ENCODE results near the gene GSTM2.

Gene GSTM2

DNA sequence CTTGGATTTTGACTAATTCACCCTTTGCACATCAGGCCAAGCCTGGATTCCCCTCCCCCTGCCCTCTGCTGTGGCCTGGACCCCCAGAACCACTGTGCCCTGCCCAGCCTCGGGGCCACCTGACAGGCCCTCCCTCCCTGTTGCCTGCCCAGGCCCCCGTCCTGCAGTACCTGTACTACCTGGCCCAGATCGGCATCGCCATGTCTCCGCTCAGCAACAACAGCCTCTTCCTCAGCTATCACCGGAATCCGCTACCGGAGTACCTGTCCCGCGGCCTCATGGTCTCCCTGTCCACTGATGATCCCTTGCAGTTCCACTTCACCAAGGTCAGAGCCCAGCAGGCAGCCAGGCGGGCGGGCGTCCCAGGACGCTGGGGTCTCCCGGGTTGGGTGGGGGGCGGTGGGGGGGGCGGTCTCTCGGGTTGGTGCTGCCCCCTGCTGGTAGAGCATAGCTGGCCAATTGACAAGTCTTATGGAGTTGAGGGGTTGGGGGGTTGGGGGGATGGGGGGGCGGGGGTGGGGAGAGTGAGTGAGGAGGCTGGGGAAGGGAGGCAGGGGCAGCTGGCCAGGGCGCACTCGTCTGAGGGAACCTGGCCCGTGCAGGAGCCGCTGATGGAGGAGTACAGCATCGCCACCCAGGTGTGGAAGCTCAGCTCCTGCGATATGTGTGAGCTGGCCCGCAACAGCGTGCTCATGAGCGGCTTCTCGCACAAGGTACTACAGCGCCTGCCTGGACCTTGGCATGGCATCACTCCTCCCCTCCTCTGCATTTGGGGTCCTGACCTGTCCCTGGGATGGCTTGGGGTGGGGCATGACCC, 37.6 kb upstream of the GSTM2 start:
- no peak for DNase-seq

DNA sequence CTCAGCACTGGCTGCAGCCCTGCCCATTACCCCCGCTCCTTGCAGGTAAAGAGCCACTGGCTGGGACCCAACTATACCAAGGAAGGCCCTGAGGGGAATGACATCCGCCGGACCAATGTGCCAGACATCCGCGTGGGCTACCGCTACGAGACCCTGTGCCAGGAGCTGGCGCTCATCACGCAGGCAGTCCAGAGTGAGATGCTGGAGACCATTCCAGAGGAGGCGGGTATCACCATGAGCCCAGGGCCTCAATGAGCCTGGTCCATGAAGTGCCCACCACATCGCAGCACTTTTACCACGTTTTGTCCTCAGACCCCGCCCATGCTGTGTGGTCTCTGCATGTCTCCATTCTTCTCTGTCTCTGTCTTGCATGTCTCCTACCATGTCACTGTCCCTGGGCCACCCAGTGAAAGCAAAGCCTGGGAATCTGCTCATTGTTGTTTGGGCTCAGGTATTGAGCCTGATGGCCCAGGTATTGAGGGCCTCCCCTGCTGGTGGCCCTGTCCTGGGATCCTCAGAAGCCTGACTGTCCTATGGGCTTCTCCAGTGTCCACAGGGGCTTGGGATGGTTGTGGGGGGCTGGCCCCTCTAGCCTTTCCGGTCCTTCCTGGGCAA, 36.9 kb upstream of the GSTM2 start:
- DNase-seq: no peak

DNA sequence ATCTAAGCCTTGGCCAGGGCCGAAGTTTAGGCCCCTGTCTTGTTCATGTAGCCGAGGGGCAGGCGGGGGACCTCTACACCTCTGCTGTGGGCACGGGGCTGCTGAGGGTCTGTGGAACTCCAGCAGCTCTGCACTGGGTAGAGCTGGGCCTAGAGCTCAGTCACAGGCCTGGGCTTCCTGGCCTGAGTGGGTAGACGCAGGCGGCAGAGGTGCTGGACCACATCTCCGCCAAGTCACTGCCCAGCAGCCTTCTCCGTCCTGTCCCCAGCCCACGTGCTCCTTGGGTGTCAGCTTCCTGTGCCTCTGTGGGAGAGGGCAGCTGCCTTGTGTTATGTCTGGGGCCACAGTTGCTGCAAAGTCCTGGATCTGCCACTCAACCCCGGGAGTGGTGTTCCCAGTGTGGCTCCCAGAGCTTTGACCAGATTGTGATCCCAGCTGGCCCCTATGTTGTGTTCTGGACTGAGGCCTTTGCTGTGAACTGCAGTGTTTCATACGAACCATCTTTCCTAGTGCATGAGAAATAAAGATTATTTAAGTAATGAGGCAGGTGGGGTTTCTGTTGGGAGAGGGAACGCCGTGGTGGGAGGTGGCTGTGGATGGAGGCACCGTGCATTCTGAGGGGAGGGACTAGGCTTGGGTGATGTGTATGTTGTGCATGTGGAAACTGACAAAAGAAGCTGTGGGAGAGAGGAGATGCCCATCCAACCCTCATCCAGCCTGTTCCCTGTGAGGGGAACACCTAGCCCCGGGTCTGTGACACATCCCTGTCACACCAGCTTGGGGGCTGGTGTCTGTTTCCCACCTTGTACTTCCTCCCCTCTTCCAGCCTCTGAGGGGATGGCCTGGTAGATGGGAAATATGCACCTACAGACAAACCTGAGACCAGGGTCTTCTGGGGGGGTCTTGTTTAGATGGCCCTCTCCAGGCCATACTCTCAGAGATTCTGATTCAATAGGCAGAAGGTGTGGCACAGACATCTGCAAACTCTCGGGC, 36.0 kb upstream of the GSTM2 start:
- no peak for DNase-seq

DNA sequence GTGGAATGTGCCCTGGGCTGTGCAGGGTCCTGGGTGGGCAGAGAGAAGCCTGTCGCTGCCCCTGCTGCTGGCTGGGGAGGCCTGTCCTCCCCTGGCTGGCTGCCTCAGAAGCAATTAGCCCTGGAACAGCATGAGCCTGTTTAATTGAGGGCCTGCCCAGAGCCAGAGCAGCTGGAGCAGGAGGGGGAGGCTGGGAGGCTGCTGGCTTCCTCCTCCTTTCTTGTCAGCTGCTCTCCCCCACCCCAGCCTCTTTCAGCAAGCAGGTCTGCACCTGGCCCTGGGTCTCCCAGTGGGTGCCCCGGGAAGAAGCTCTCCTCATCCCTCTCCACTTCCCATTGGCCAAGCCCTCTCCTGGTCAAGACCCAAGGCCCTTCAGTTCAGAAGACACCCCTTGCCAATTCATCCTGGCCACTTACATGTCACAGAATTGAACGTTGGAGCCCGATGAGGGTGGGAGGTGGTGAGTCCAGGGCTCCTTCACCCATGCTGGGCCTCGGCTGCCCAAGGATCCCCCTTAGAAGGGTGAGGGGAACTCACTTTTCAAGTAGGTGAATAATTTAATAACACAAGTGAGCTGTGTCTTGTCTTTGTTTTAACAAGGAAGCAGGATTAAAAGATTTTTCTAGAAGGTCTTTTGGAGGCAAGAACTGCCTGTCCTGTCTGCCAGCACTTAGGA, 35.0 kb upstream of the GSTM2 start:
- DNase-seq: no peak

- DNase-seq: no peak
Observed at GRCh38 chr1:109634292-109634691, 33.6 kb upstream of the GSTM2 start.

DNA sequence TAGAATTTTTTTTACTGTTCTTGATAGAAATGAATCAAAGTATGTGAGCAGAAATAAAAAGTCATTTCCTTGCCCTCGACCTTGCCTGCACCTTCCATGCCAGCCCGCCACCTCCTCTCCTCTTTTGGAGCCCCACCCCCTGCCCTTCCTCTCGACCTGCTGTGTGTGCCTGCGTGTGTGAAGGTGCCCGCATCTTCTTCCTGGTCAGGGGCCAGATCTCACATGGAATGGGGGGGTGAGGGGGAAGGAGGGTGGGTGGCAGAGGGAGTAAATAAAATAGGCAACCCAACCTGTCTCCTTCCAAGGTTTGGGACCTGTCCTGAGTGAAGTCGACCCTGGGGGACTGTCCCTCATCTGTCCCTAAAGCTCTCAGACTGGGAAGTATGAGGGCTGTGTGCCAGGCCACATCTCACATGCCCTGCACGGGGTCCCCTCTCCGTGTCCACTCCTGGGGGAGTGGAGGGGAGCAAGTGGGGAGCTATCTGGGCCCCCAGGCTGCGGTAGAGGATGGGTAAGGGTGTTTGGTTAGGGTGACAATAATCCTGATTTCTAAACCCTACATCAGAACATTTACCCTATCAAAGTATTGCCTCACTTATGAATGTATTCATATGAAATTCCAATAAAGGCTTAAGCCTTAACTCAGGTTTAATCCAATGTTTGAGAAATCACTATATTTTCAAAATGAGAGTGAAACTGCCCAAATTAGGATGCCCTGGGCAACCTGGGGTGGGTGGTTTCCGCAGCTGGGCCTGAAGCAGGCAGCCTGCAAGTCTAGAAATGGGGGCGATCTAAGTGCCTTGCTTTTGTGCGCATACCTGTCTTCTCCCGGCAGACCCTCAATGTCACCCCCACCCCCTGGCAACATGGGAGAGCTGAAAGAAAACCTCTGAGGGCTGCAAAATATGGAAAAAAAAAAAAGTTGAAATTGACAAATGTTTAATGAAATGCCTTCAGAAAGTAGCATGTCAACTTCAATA, 32.8 kb upstream of the GSTM2 start:
- no peak for DNase-seq

DNA sequence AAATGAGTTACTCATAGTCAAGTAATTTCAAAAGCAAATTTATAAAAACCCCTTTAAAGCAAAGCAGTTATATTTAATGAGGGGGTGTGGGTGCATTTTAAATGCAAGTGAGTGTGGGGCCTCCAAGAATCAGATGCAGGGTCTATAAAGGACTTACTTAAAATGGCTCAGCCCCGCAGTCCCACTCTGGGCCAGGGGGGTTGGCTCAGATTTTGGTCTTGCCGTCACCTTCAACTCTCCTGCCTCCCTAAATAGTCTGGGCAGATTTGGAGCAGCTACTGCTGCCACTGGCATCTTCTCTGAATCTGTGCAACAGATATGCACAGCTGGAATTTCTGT, 32.0 kb upstream of the GSTM2 start:
- no peak for DNase-seq

- DNase-seq: no peak
Observed at GRCh38 chr1:109636201-109636952, 31.5 kb upstream of the GSTM2 start.

DNA sequence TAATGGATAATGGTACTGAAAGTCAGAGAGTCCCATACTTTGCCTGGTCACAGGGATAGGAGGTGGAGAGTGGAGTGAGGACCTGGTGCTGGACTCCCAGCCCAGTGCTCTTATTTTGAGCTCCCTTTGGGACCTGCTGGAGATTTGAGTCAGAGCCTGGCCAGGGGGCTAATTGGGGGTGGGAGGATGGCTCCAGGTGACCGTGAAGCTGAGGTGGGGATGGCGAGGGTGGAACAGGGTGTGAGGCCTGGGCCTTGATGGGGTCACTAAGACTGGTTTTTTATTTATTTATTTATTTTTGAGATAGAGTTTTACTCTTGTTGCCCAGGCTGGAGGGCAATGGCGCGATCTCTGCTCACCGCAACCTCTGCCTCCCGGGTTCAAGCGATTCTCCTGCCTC, 30.4 kb upstream of the GSTM2 start:
- DNase-seq: no peak

DNA sequence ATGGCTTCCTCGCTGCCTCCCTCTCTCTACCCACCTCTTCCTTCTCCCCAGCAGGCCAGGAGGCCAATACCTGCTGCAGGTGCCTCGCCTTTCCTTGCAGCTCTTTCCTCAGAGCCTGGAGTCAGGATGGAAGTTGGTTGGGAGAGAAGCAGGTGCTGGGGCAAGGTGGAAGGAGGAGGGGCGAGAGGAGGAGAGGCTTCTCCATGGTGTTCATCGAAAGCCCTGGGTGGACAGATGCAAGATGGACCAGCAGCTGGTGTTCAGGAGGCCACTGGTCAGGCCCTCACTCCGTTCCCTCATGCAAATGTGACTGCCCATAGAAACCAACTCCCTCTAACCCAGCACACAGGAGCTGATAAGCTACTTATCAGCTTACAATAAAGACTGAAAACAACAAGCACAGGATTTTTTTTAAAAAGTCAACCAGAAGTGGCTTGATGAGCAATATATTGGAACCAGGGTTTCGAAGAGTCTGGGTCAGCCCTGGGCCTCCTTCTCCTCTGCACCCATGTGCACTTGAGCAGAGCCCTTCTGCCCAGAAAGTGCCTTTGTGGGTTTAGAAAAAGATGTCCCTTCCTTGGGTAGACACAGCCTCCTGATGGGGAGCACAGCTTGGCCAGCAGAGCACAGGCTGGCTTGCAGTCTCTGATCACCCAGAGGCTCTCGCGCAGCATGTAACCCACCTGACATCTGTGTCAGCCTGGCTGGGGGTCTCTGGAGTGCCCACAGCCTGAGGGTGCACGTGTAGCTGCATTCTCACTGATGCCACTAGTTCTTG, 28.6 kb upstream of the GSTM2 start:
- DNase-seq: no peak

- DNase-seq: no peak
Observed at GRCh38 chr1:109639841-109640184, 28.0 kb upstream of the GSTM2 start.

- peak; percentile 69 for DNase-seq
Observed at GRCh38 chr1:109640285-109640865, 27.5 kb upstream of the GSTM2 start.

- DNase-seq: no peak
Observed at GRCh38 chr1:109641078-109641740, 26.6 kb upstream of the GSTM2 start.

DNA sequence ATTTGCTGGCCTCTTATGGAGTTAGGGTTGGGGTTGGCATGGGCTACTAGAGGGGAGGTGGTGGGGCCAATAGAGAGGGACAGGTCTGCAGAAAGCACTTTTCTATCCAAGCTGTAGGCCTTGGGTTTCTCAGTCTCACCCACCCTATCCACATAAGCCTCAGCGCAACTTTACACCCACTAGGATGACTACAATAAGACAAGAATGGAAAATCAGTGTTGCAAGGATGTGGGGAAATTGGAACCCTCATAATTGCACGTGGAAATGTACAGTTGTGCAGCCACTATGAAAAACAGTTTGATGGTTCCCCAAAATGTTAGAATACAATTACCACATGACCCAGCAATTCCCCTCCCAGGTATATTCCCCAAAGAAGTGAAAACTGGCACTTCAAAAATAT, 26.0 kb upstream of the GSTM2 start:
- DNase-seq: no peak

DNA sequence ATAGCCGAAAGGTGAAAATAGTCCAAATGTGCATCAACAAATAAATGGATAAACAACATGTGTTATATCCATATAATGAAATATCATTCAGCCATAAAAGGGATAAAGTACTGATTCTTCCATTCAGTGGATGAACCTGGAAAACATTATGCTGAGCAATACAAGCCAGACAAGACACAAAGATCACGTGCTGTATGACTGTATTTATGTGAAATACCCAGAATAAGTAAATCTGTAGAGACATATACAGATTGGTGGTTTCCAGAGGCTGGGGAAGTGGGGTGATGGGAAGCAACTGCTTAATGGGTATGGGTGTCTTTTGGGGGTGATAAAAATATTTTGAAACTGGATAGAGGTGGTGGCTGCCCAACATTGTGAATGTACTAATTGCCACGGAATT, 25.2 kb upstream of the GSTM2 start:
- DNase-seq: no peak

DNA sequence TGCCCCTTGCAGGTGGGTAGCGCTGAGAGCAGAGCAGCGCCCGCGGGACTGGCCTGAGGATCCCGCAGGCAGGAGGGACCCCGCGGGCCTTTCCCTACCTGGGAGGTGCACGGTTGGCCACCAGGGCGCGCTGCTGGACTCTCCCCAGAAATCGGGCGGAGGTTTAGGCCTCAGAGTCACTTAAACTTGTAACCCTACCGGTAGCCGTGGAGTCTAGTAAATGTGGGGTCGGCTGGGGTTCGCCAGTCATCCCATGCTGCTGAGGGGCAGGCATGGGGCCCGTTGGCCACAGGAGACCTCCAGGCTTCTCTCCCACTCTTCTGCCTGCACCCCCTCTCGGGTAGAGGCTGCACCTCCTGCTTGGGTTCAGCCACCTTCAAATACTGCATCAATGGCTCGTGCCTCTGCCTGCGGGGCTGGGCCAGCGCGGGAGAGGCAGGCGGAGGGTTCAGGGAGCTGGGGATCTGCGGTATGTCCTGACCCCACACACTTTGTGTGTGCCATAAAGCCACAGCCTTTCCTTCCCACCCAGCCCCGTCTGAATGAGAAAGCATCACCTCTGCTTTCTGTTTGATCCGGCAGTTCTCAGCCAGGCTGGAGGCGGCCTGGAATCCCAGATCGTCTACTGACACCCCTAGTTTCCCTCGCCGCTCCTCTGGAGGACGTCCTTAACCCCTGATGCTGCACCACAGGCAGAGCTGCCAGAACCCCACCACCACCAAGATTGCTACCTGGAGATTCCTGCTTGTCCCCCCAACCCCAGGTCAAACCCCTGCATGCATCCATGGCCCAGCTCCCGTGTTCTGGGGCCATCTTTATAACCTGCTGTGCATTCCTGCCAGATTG, 24.2 kb upstream of the GSTM2 start:
- DNase-seq: peak; percentile 60

DNA sequence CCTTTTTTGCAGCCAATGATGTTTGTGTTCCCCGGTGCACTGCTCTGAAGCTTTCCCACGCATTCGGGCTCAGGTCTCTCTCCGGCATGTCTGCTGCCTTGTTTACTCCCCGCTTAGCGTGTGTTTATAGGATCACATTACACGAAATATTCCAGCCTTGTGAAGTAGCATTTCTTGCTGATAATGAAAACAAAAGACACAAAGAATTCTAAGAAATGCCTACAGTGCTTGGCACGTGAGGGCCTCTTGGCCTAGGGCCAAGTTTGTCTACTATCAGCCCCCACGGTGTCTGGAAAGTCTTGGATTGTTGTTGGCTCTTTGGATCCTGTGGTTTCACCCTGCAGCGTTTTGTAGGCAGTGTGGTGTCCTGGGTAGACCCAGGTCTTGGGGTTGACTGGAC, 23.2 kb upstream of the GSTM2 start:
- no peak for DNase-seq

GRCh38 chr1:109649491-109649914, 18.4 kb upstream of the GSTM2 start:
- no peak for DNase-seq

Data from NK-92 treated with Interleukin-12 subunit alpha and Interleukin-12 subunit beta, amount 100 ng/mL, for 24 hours (cell line).